ENCODE results near the gene CD248.
"Not testable (repeated sequence)": the region's sequence is repeated elsewhere in the genome, so short reads cannot be mapped to it uniquely, and the experiment has no call there.

The CD248 gene

GRCh38 chr11:66277064-66277463 is 39.8 kb downstream of the CD248 start:
- not testable (repeated sequence) for DNase-seq (ENCODE audit: low read depth in 4 of 4, low spot score in 1 of 4)

- DNase-seq (ENCODE audit: low read depth in 4 of 4, low spot score in 1 of 4): not testable (repeated sequence)
These were observed 40.2 kb downstream of the CD248 start for GRCh38 chr11:66276619-66277018.

GRCh38 chr11:66275984-66276612 is 40.7 kb downstream of the CD248 start:
- DNase-seq (ENCODE audit: low read depth in 4 of 4, low spot score in 1 of 4): no peak

GRCh38 chr11:66275396-66275795 is 41.4 kb downstream of the CD248 start:
- DNase-seq (ENCODE audit: low read depth in 4 of 4, low spot score in 1 of 4): no peak

- DNase-seq (ENCODE audit: low read depth in 4 of 4, low spot score in 1 of 4): no peak
These were observed 42.6 kb downstream of the CD248 start for GRCh38 chr11:66274219-66274618.

- DNase-seq (ENCODE audit: low read depth in 4 of 4, low spot score in 1 of 4): no peak
These were observed 44.2 kb downstream of the CD248 start for GRCh38 chr11:66272596-66272995.

- no peak for DNase-seq (ENCODE audit: low read depth in 4 of 4, low spot score in 1 of 4)
These were observed 45.0 kb downstream of the CD248 start for GRCh38 chr11:66271816-66272215.

- no peak for DNase-seq (ENCODE audit: low read depth in 4 of 4, low spot score in 1 of 4)
These were observed 47.6 kb downstream of the CD248 start for GRCh38 chr11:66268952-66269905.

- DNase-seq (ENCODE audit: low read depth in 4 of 4, low spot score in 1 of 4): peak; percentile 97 to 100 (median 99)
These were observed 48.4 kb downstream of the CD248 start, which contains the start of gene RAB1B for GRCh38 chr11:66268244-66268951. Gene RAB1B (plus strand): TSS chr11:66268639. CDS start chr11:66268680, 41 bp downstream.

GRCh38 chr11:66267379-66268243 is 49.2 kb downstream of the CD248 start:
- DNase-seq (ENCODE audit: low read depth in 4 of 4, low spot score in 1 of 4): peak; percentile 73 to 82 (median 78)

GRCh38 chr11:66267039-66267378 is 49.8 kb downstream of the CD248 start:
- no peak for DNase-seq (ENCODE audit: low read depth in 4 of 4, low spot score in 1 of 4)

- no peak for DNase-seq (ENCODE audit: low read depth in 4 of 4, low spot score in 1 of 4)
These were observed 50.3 kb downstream of the CD248 start for GRCh38 chr11:66266378-66267038.

GRCh38 chr11:66265531-66266377 is 51.1 kb downstream of the CD248 start:
- DNase-seq (ENCODE audit: low read depth in 4 of 4, low spot score in 1 of 4): no peak

- peak in 1 of 4 experiments; percentile 35 for DNase-seq (ENCODE audit: low read depth in 4 of 4, low spot score in 1 of 4)
These were observed 51.9 kb downstream of the CD248 start for GRCh38 chr11:66264914-66265313.
